ENCODE results near the gene SYVN1. TPM values are rescaled to one million over a fixed set of nuclear protein-coding genes. Genes with fewer than 3 reads are reported as not detected.

SYVN1 gene
- total and polyA plus RNA-seq, 10 of the 15 experiments (the other 5 are each of a cell fraction or from before 2014, with no cell fraction given): 0.79 to 63.6 (median 20.1) TPM

DNA sequence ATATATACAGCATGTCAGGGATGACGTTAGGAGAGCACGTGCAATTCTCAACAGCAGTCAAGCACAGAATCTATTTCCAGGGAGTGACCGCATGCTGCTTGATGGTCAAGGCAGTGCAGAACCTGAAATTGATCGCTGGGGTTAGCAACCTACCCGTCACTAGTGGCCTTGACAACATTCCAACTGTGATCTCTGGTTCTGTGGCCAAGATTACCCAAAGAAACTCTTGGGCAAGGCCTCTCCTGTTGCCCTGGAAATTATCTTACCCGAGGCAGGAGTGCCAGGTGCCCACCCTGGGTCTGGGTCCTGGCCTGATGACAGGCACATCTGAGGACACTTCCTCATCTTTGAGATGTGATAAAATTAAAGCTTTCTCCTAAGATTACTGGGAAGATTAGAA lies 20.5 kb downstream of the SYVN1 start:
- ATAC-seq: no peak
- TF ChIP-seq KAT2A (conservative IDR thresholded peaks at IDR 0.05; ENCODE audit: control insufficient read depth, low read depth, low read length) (no peak), FOS (IDR thresholded peaks at IDR 0.05; ENCODE audit: borderline replicate concordance, extremely low read depth, insufficient read length) (no peak), CHD1 (IDR thresholded peaks at IDR 0.05; ENCODE audit: low read depth, low read length) (no peak), ATF7 (IDR thresholded peaks at IDR 0.05; ENCODE audit: low read depth) (no peak), BRCA1 (IDR thresholded peaks at IDR 0.05; ENCODE audit: low read depth, low read length) (no peak), JUND (IDR thresholded peaks at IDR 0.05; ENCODE audit: low read depth, low read length) (no peak), IKZF1 (conservative IDR thresholded peaks at IDR 0.05) (no peak), IRF4 (IDR thresholded peaks at IDR 0.05; ENCODE audit: low read depth, low read length) (no peak), EED (IDR thresholded peaks at IDR 0.05; ENCODE audit: low read depth) (no peak), SIN3A (IDR thresholded peaks at IDR 0.05; ENCODE audit: low read depth, low read length) (no peak), RCOR1 (conservative IDR thresholded peaks at IDR 0.05; ENCODE audit: low read depth, low read length) (no peak)
- BruUV-seq (replicated peaks): TSS peak; percentile 54
- Histone ChIP-seq H4K20me1 (ENCODE audit: control insufficient read depth, insufficient read depth) (no peaks in the 10 kb centered on the region; the same call in 1 of the 2 replicates), H3K36me3 (ENCODE audit: control insufficient read depth in 2 of 2, insufficient read depth in 2 of 2, low read length in 1 of 2) (peaks cover 8 to 13% of the 10 kb centered on the region in 2 experiments), H3K9me3 (replicated peaks; ENCODE audit: control insufficient read depth, insufficient read depth, low read length) (no peaks in the 10 kb centered on the region), H3K4me2 (ENCODE audit: control insufficient read depth, insufficient read depth) (peak overlapping the region; percentile 95; the same call in 1 of the 2 replicates), H3K4me3 (no peak overlapping the region), H3K27me3 (replicated peaks in 1 of 2; ENCODE audit: control insufficient read depth in 2 of 2, insufficient read depth in 2 of 2, low read length in 1 of 2) (no peaks in the 10 kb centered on the region), H3K4me1 (ENCODE audit: control insufficient read depth, insufficient read depth, low read length) (peaks cover 24% of the 10 kb centered on the region), H2AFZ (ENCODE audit: control insufficient read depth, low read depth, low read length) (no peak overlapping the region), H3K79me2 (ENCODE audit: control insufficient read depth, insufficient read depth, low read length) (peaks cover 20% of the 10 kb centered on the region), H3K27ac (ENCODE audit: control insufficient read depth, insufficient read depth) (no peak overlapping the region), H3K9ac (ENCODE audit: control insufficient read depth, insufficient read depth, low read length) (no peak overlapping the region)
- RAD21 ChIA-PET (ENCODE audit: unreplicated experiment): interaction anchor here (1.2 kb wide), 1 partner anchor 62 kb away, joined by 4 read pairs; no protein-coding TSS in a partner anchor
- CTCF ChIA-PET: interaction anchor here (0.7 to 6.3 kb wide), 12 partner anchors 8 to 266 kb away, joined by 3 to 93 read pairs (median 8); partner anchors contain the start of genes ARL2, CAPN1, FAU and MRPL49
- POLR2A ChIA-PET: no interaction called here
- in situ Hi-C loops (cut with MboI) (no loop called here), intact Hi-C loops (cut with micrococcal nuclease; ENCODE audit: unreplicated experiment) (loop anchor here (5.0 to 10.0 kb wide), 4 partner anchors 68 to 339 kb away; partner anchors contain the start of genes ATG2A, CAPN1, DPF2 and SF1)
- DNase-seq (ENCODE audit: low read depth, low spot score): no peak
- SMC1A ChIA-PET (ENCODE audit: uncharacterized antibody, unreplicated experiment): interaction anchor here (0.7 to 1.2 kb wide), 2 partner anchors 68 to 87 kb away, joined by 3 read pairs; partner anchors contain the start of genes CAPN1 and SNX15
- WGBS (ENCODE audit: insufficient coverage, insufficient replicate concordance, low lambda C conversion rate, missing lambda C conversion rate): 70% methylated on average over 6 of the region's 6 CpGs
- FAIRE-seq: no peak
